Measurements from ENCODE around the gene H2BK1.

- TF ChIP-seq CTCF (IDR thresholded peaks at IDR 0.05) (no peak), ZFX (IDR thresholded peaks at IDR 0.05; ENCODE audit: borderline replicate concordance) (no peak)
Observed at GRCh38 chr7:151178831-151179230, 31.5 kb downstream of the H2BK1 start.

Measured in 22Rv1 (cell line).